Subcutaneous preadipocyte (primary cell): Measurements from ENCODE around the gene FIGNL2. TPM values are rescaled to one million over a fixed set of nuclear protein-coding genes. Genes with fewer than 3 reads are reported as not detected.

ENCODE experiments used
- total RNA-seq: library from RNA; depleted of rRNA; stranded (reverse); fragments of >200 nt; gene quantifications from 2 replicates; pipeline ENCODE4 v1.2.3, GENCODE V29; 2012

Gene FIGNL2, protein sequence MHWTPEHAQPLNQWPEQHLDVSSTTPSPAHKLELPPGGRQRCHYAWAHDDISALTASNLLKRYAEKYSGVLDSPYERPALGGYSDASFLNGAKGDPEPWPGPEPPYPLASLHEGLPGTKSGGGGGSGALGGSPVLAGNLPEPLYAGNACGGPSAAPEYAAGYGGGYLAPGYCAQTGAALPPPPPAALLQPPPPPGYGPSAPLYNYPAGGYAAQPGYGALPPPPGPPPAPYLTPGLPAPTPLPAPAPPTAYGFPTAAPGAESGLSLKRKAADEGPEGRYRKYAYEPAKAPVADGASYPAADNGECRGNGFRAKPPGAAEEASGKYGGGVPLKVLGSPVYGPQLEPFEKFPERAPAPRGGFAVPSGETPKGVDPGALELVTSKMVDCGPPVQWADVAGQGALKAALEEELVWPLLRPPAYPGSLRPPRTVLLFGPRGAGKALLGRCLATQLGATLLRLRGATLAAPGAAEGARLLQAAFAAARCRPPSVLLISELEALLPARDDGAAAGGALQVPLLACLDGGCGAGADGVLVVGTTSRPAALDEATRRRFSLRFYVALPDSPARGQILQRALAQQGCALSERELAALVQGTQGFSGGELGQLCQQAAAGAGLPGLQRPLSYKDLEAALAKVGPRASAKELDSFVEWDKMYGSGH
- total RNA-seq: under 0.01 TPM in 1 of 2 replicates, not detected in the other

DNA sequence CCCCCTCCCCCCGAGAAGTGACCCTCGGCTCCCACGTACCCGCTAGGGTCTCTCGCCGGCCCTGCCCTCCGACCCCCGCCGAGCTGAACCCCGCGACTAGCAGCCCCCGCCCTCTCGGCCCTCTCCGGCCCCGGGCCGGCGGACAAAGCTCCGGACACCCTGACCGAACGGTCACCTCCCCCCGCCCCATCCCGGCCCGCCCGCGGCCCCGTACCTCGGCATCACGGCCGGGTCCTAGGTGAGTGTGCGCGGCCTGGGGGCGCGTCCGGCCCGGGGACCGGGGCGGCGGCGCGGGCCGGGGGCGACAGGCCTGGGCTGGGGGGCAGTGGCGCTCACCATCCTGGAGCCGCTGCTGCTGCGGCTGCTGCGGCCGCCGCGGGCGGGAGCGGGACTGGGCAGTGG lies at the start of gene FIGNL2:
FIGNL2 (minus strand) TSS at position 393 of the 402 bp plus-strand sequence. CDS start 26,305 bp downstream, outside the sequence.

DNA sequence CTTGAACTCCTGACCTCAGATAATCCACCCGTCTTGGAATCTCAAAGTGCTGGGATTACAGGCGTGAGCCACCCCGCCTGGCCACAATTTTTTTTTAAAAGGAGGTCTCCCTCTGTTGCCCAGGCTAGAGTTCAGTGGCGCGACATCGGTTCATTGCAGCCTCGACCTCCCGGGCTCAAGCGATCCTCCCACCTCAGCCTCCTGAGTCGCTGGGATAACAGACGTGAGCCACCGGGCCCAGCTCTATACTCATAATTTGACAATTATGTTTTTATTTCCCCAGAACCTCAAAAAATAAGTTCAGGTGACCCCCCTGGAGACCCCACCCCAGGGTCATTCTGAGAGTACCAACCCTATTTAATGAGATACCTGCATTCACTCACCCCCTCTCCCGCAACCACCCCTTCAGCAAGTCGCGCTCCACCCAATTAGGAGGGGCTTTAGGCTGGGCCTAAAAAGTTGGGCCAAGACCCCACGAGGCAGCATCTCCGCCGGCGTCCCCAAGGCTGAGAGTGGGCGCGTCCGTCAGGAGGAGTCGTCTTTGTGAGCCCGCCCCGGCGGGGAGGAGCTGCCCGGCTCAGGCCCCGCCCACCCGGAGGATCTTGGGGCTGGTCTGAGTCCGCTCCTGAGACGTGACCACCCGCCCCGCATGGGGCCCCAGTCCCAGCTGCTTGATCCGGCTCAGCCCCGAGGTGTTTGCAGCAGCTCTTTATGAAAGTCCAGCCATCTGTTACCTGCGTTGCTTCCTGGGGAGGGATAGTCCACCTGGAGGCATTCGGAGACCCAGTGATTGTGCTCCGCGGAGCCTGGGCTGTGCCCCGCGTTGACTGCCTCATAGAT lies 39.2 kb upstream of the FIGNL2 start, which contains the start of gene ANKRD33:
ANKRD33 (plus strand) TSS at position 628 of the 840 bp plus-strand sequence; CDS start at position 712, 84 bp downstream.

Other genes with a start within 250 kb of the FIGNL2 start
- 0.98 and 1.5 TPM in 2 replicates for gene ANKRD33, start 39.4 kb upstream of the FIGNL2 start, total RNA-seq
- 108 and 201 TPM in 2 replicates for gene ACVRL1, start 58.8 kb upstream of the FIGNL2 start, total RNA-seq
- gene ACVR1B, start 103.0 kb upstream of the FIGNL2 start, total RNA-seq: 12.5 and 12.9 TPM in 2 replicates
- 2.3 and 4.8 TPM in 2 replicates for gene TAMALIN, start 158.2 kb upstream of the FIGNL2 start, total RNA-seq
- gene NR4A1, start 202.7 kb upstream of the FIGNL2 start, total RNA-seq: 1.2 and 1.5 TPM in 2 replicates
- 35.6 and 36.0 TPM in 2 replicates for gene ATG101, start 221.3 kb upstream of the FIGNL2 start, total RNA-seq
- 0.20 TPM in 1 of 2 replicates, not detected in the other for gene SMIM41, start 231.0 kb upstream of the FIGNL2 start, total RNA-seq